D721Med (cell line): ENCODE measurements around the gene NEO1.

Experiments
- DNase-seq: peaks from one replicate; pipeline ENCODE4 v3.0.0; 2011; ENCODE audit warnings: low spot score; ENCODE audit not compliant: insufficient read length
- FAIRE-seq: peaks from 2 replicates; lab custom pipeline; 2011; peaks lifted over from hg19 to GRCh38; lab: Jason Lieb, UNC
- TF ChIP-seq, protein P1 (sequence below): IDR thresholded peaks from 2 replicates; pipeline ENCODE4 v1.5.1; 2012; ENCODE audit warnings: mild to moderate bottlenecking, control low read depth; ENCODE audit not compliant: insufficient read depth; ENCODE audit errors: missing control alignments

Gene NEO1

DNA sequence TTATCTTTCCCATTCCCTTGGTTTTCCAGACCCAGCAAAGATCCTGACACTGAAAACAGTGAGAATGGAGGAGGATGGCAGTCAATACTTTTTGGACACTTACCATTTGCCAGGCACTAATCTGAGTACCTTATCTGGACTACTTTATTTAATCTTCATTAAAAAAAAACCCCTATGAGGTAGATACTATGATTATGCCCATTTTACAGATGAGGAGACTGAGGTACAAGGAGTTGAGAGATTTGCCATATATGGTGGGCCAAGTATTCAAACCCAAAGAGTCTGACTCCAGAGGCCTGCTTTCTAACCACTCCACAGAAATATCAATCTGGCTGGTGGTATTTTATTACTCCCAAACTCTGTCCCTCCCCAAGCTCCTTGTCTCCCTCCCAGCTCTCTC, 296.9 kb downstream of the NEO1 start:
- no peak for FAIRE-seq
- TF ChIP-seq, protein P1, sequence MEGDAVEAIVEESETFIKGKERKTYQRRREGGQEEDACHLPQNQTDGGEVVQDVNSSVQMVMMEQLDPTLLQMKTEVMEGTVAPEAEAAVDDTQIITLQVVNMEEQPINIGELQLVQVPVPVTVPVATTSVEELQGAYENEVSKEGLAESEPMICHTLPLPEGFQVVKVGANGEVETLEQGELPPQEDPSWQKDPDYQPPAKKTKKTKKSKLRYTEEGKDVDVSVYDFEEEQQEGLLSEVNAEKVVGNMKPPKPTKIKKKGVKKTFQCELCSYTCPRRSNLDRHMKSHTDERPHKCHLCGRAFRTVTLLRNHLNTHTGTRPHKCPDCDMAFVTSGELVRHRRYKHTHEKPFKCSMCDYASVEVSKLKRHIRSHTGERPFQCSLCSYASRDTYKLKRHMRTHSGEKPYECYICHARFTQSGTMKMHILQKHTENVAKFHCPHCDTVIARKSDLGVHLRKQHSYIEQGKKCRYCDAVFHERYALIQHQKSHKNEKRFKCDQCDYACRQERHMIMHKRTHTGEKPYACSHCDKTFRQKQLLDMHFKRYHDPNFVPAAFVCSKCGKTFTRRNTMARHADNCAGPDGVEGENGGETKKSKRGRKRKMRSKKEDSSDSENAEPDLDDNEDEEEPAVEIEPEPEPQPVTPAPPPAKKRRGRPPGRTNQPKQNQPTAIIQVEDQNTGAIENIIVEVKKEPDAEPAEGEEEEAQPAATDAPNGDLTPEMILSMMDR, result no peak

DNA sequence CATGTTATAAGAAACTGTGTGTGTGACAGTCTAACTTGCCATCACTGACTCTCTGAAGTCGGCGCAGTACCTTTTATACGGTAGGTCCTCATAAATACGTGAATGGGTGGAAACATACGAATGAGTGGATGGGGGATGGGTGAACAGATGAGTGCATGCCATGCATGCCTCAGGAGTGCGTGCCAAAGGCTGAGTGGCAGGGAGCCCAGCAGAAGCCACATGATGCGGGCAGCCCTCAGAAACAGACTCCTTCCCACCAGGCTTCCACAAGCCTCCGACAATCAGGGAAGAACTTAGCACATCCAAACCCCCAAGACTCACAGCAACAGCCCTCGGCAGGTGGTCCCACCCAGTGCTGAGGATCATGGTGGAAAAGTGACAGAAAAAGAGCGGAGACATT, 299.8 kb downstream of the NEO1 start:
- TF ChIP-seq, protein P1, result no peak

More for the DNA sequence above, 296.9 kb downstream of the NEO1 start:
- no peak for DNase-seq

DNA sequence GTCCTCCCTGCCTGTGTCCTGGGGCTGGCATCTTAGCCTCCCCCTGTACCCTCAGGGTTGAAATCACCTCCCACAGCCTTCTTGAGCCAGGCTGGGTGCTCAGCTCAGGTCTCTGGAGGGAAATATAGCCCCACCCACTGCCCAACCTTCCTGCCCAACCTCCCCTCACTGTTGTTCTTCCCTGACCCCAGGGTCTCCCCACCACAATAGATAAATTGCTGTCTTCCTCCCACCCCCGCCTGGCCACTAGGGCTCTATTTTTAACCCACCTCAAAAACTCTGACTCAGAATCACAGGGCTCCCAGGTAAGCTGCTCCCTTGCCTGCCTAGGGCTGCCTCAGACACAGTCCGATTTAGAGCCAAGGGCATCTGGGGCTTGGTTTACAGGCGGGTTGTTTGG, 301.5 kb downstream of the NEO1 start:
- TF ChIP-seq, protein P1, result no peak
- FAIRE-seq (no peak), DNase-seq (no peak)

More for the DNA sequence above, 299.8 kb downstream of the NEO1 start:
- DNase-seq (no peak), FAIRE-seq (no peak)

DNA sequence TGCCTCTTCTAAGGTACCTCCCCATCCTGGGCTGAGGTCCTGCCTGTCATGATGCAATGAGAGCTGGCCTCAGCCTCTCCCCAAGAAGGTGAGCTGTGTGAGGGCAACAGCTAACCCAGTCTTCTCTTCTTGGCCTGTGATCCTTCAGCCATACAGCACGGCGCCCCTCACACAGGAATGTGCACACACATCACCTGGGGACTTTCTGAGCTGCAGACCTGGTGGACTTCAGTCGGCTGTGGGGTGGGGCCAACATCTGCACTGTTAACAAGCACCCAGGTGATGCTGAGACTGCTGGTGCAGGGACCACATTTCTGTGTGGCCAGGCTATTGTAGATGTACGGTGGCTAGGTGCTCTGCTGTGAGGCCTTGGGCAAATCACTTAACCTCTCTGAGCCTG, 302.0 kb downstream of the NEO1 start:
- TF ChIP-seq, protein P1, result no peak
- FAIRE-seq, result no peak
- no peak for DNase-seq
